Trophoblast cell (in vitro differentiated cells and primary cell): ENCODE results near the gene ITGA4.

Source experiments
- DNase-seq, 2 donors: peaks; one replicate each; pipeline ENCODE4 v3.0.0-alpha.2; 2016
- H2AFZ ChIP-seq: 2 replicates; pipeline ENCODE4 v1.6.1; 2013; ENCODE audit warnings: low read length, moderate library complexity, mild to moderate bottlenecking; ENCODE audit not compliant: insufficient read depth, poor library complexity
- H2AK5ac ChIP-seq: 2 replicates; pipeline ENCODE4 v1.6.1; 2013; ENCODE audit warnings: mild to moderate bottlenecking, low read length
- H2BK120ac ChIP-seq: 2 replicates; pipeline ENCODE4 v1.6.1; 2013; ENCODE audit warnings: low read length, mild to moderate bottlenecking, moderate library complexity; ENCODE audit not compliant: insufficient read depth, poor library complexity
- H2BK12ac ChIP-seq: 2 replicates; pipeline ENCODE4 v1.6.1; 2013; ENCODE audit warnings: mild to moderate bottlenecking, low read length, moderate library complexity
- H2BK5ac ChIP-seq: 2 replicates; pipeline ENCODE4 v1.6.1; 2013; ENCODE audit warnings: low read length, low read depth, moderate library complexity, mild to moderate bottlenecking; ENCODE audit not compliant: poor library complexity
- H3K14ac ChIP-seq: 2 replicates; pipeline ENCODE4 v1.6.1; 2013; ENCODE audit warnings: mild to moderate bottlenecking, low read length
- H3K18ac ChIP-seq: 2 replicates; pipeline ENCODE4 v1.6.1; 2013; ENCODE audit warnings: mild to moderate bottlenecking, low read length
- H3K23ac ChIP-seq: 2 replicates; pipeline ENCODE4 v1.6.1; 2013; ENCODE audit warnings: low read length
- H3K27ac ChIP-seq: 2 replicates; pipeline ENCODE4 v1.5.1; 2013; ENCODE audit warnings: low read depth, mild to moderate bottlenecking, inconsistent platforms, low read length, moderate library complexity
- H3K27me3 ChIP-seq: 2 replicates; pipeline ENCODE4 v1.6.1; 2013; ENCODE audit warnings: inconsistent platforms, mild to moderate bottlenecking, low read length, moderate library complexity; ENCODE audit not compliant: insufficient read depth
- H3K36me3 ChIP-seq, 2 experiments: 1 replicate in 1 of 2; 2 replicates in 1 of 2; pipeline ENCODE4 v1.6.1; 2013; ENCODE audit warnings: low read length in 2 of 2, mild to moderate bottlenecking in 2 of 2, moderate library complexity in 1 of 2; ENCODE audit not compliant: insufficient read depth in 2 of 2, control insufficient read depth in 1 of 2
- H3K4ac ChIP-seq: 2 replicates; pipeline ENCODE4 v1.6.1; 2013; ENCODE audit warnings: low read depth, mild to moderate bottlenecking, low read length, moderate library complexity
- H3K4me1 ChIP-seq, 2 experiments: 1 replicate in 1 of 2; 2 replicates in 1 of 2; pipeline ENCODE4 v1.6.1; 2013; ENCODE audit warnings: low read length in 2 of 2, mild to moderate bottlenecking in 2 of 2, moderate library complexity in 1 of 2; ENCODE audit not compliant: insufficient read depth in 2 of 2, control insufficient read depth in 1 of 2
- H3K4me2 ChIP-seq: 2 replicates; pipeline ENCODE4 v1.6.1; 2013; ENCODE audit warnings: inconsistent platforms, mild to moderate bottlenecking, low read length, moderate library complexity
- H3K4me3 ChIP-seq: 2 replicates; pipeline ENCODE4 v1.5.1; 2013; ENCODE audit warnings: mild to moderate bottlenecking, low read depth, low read length, inconsistent platforms
- H3K79me1 ChIP-seq: one replicate; pipeline ENCODE4 v1.6.1; 2013; ENCODE audit warnings: low read length
- H3K79me2 ChIP-seq: 2 replicates; pipeline ENCODE4 v1.6.1; 2013; ENCODE audit warnings: low read length, mild to moderate bottlenecking; ENCODE audit not compliant: control insufficient read depth, insufficient read depth, poor library complexity
- H3K9ac ChIP-seq: 2 replicates; pipeline ENCODE4 v1.6.1; 2013; ENCODE audit warnings: mild to moderate bottlenecking, low read length
- H3K9me3 ChIP-seq: 2 replicates; pipeline ENCODE4 v1.6.1; 2013; ENCODE audit warnings: low read depth, mild to moderate bottlenecking, control low read depth, inconsistent platforms, low read length; ENCODE audit not compliant: insufficient read depth
- H4K12ac ChIP-seq: 2 replicates; pipeline ENCODE4 v1.6.1; 2013; ENCODE audit warnings: low read depth, mild to moderate bottlenecking, low read length, moderate library complexity
- H4K8ac ChIP-seq: 2 replicates; pipeline ENCODE4 v1.6.1; 2013; ENCODE audit warnings: low read depth, mild to moderate bottlenecking, low read length, moderate library complexity
- H4K91ac ChIP-seq: one replicate; pipeline ENCODE4 v1.6.1; 2013; ENCODE audit warnings: low read depth, mild to moderate bottlenecking, low read length, moderate library complexity
- WGBS: extraction: QIAGEN DNeasy Blood & Tissue Kit; methylation state at CpG from one replicate; pipeline ENCODE4 v1.1.7; 2013; ENCODE audit warnings: missing lambda C conversion rate; ENCODE audit not compliant: insufficient read length, insufficient coverage; ENCODE audit errors: extremely low coverage; 5-methylcytosine and 5-hydroxymethylcytosine counted together

The ITGA4 gene

DNA sequence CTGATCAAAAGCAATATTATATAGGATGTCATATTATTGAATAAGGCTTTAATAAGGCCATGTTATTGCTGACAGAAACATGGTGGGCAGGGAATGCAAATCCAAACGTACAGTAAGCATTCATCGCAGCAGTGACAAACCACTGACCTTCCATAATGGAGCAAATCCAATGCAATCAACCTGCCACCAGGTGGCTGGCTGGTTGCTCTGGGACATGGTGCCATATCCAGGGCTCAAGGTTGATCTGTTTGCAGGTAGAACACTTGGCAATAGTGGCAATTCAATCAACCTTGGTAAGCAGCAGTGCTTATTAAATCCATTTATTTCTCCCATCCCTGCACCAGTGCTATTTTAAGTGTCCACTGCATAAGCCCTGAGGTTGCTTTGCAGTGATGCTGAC, 124.3 kb downstream of the ITGA4 start:
- WGBS: no CpG with 5 or more reads among the region's 2 CpGs
- DNase-seq: peak in 1 of 2 donors; percentile 12
- no peaks in the 10 kb centered on the region for H3K79me1 ChIP-seq
- H3K4ac ChIP-seq: no peak overlapping the region
- H3K36me3 ChIP-seq: no peaks in the 10 kb centered on the region
- H3K27ac ChIP-seq: no peak overlapping the region
- H3K4me3 ChIP-seq: no peak overlapping the region
- H2AFZ ChIP-seq: no peak overlapping the region
- no peaks in the 10 kb centered on the region for H3K27me3 ChIP-seq
- H3K14ac ChIP-seq: no peak overlapping the region
- H3K4me2 ChIP-seq: no peak overlapping the region
- H4K91ac ChIP-seq: no peak overlapping the region
- H3K4me1 ChIP-seq: no peaks in the 10 kb centered on the region
- H3K79me2 ChIP-seq: no peaks in the 10 kb centered on the region
- H2BK5ac ChIP-seq: no peak overlapping the region
- H3K18ac ChIP-seq: no peak overlapping the region
- H3K9ac ChIP-seq: no peak overlapping the region
- no peaks in the 10 kb centered on the region for H3K9me3 ChIP-seq
- H2AK5ac ChIP-seq: no peak overlapping the region
- no peak overlapping the region for H2BK12ac ChIP-seq
- no peak overlapping the region for H2BK120ac ChIP-seq
- H3K23ac ChIP-seq: no peak overlapping the region
- H4K12ac ChIP-seq: no peak overlapping the region
- no peak overlapping the region for H4K8ac ChIP-seq

DNA sequence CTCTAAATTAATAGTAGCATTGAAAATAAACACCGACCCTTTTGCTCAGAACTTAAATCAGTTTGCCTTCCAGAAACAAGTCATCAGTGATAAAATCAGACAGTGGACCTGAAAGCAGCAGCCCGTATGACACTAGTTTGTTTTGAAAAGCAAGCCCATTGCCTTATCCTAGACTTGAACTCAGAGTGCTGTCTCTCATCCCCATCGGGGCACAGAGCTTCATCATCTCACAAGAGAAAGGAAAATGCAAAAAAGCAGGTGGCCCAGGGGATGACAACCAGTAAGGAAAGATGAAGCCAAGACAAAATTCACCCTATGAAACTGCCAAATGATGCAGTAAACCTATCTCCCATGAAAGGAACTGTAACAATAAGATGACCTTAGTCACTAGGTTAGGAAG, 128.5 kb downstream of the ITGA4 start:
- no peak overlapping the region for H3K27ac ChIP-seq
- no peaks in the 10 kb centered on the region for H3K79me2 ChIP-seq
- no peaks in the 10 kb centered on the region for H3K27me3 ChIP-seq
- no peaks in the 10 kb centered on the region for H3K9me3 ChIP-seq
- H3K36me3 ChIP-seq: no peaks in the 10 kb centered on the region
- H3K14ac ChIP-seq: no peak overlapping the region
- H3K4ac ChIP-seq: no peak overlapping the region
- H4K8ac ChIP-seq: no peak overlapping the region
- DNase-seq: no peak
- H4K91ac ChIP-seq: no peak overlapping the region
- whole genome bisulfite sequencing: no CpG with 5 or more reads among the region's 3 CpGs
- H3K4me3 ChIP-seq: no peak overlapping the region
- H3K23ac ChIP-seq: no peak overlapping the region
- H4K12ac ChIP-seq: no peak overlapping the region
- no peak overlapping the region for H2AK5ac ChIP-seq
- H3K4me1 ChIP-seq: no peaks in the 10 kb centered on the region
- H2BK120ac ChIP-seq: no peak overlapping the region
- no peak overlapping the region for H3K18ac ChIP-seq
- no peak overlapping the region for H2AFZ ChIP-seq
- H3K79me1 ChIP-seq: no peaks in the 10 kb centered on the region
- no peak overlapping the region for H3K9ac ChIP-seq
- H2BK5ac ChIP-seq: no peak overlapping the region
- H3K4me2 ChIP-seq: no peak overlapping the region
- H2BK12ac ChIP-seq: no peak overlapping the region
